OCI-LY7 (cell line): ENCODE results near the gene MINDY4.

ENCODE experiments used
- EZH2phosphoT487 ChIP-seq: fragments of 200-600 bp; sonication (generic); IDR thresholded peaks from 2 replicates; pipeline ENCODE4 v1.6.1; 2018; ENCODE audit warnings: low read depth, borderline replicate concordance, mild to moderate bottlenecking, mixed run types, antibody characterized with exemption, low read length, moderate library complexity, mixed read lengths
- TF ChIP-seq, protein P1 (sequence below): fragments of 200-600 bp; sonication (generic); conservative IDR thresholded peaks from 2 replicates; pipeline ENCODE4 v1.5.1; 2014; ENCODE audit warnings: mild to moderate bottlenecking, antibody characterized with exemption, low read length, moderate library complexity, mixed read lengths

DNA sequence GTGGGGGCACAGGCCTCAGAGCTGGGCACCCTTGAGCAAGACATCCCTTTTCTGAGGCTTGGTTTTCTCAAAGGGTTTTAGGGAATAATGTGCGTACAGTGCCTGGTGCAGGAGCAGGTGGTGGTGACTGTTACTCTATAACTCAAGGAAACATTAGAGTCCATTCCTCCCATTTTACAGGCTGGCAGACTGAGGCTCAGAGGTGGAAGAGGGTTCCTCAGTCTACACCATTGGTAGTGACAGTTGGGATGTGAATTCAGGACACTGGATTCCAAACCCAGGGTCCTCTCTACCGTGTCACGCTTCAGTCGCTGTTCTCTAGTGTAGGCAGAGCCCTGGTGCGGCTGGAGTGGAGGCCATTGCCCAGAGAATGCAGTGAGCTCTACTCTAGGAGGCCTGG is 100.4 kb downstream of the MINDY4 start:
- TF ChIP-seq, protein P1, sequence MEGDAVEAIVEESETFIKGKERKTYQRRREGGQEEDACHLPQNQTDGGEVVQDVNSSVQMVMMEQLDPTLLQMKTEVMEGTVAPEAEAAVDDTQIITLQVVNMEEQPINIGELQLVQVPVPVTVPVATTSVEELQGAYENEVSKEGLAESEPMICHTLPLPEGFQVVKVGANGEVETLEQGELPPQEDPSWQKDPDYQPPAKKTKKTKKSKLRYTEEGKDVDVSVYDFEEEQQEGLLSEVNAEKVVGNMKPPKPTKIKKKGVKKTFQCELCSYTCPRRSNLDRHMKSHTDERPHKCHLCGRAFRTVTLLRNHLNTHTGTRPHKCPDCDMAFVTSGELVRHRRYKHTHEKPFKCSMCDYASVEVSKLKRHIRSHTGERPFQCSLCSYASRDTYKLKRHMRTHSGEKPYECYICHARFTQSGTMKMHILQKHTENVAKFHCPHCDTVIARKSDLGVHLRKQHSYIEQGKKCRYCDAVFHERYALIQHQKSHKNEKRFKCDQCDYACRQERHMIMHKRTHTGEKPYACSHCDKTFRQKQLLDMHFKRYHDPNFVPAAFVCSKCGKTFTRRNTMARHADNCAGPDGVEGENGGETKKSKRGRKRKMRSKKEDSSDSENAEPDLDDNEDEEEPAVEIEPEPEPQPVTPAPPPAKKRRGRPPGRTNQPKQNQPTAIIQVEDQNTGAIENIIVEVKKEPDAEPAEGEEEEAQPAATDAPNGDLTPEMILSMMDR, result no peak
- TF ChIP-seq EZH2phosphoT487, result no peak
